Uterus (tissue), 4 donors: ENCODE results near the gene FASTK. TPM values are rescaled to one million over a fixed set of nuclear protein-coding genes. Genes with fewer than 3 reads are reported as not detected.

Experiments
- DNase-seq, 2 donors: peaks; one replicate each; pipeline ENCODE4 v3.0.0-alpha.2; 2019 to 2020
- H3K27ac ChIP-seq, 2 donors: fragments of 200-600 bp; sonication (generic); 1 replicate in 1 of 2; 2 replicates in 1 of 2; pipeline ENCODE4 v1.5.1; 2016 to 2018
- H3K27me3 ChIP-seq, 2 donors: fragments of 200-600 bp; sonication (generic); one replicate each; pipeline ENCODE4 v1.5.1; 2018 to 2019; ENCODE audit warnings: control low read depth in 1 of 2
- H3K36me3 ChIP-seq, 2 donors: fragments of 200-600 bp; sonication (generic); one replicate each; pipeline ENCODE4 v1.5.1; 2019; ENCODE audit warnings: control low read depth in 1 of 2
- H3K4me1 ChIP-seq, 2 donors: fragments of 200-600 bp; sonication (generic); one replicate each; pipeline ENCODE4 v1.5.1; 2018 to 2019; ENCODE audit warnings: control low read depth in 1 of 2
- H3K4me3 ChIP-seq, 2 donors: fragments of 200-600 bp; sonication (generic); 1 replicate in 1 of 2; 2 replicates in 1 of 2; pipeline ENCODE4 v1.5.1; 2018 to 2019; ENCODE audit warnings: mild to moderate bottlenecking in 1 of 2
- H3K9me3 ChIP-seq, 2 donors: fragments of 200-600 bp; sonication (generic); one replicate each; pipeline ENCODE4 v1.5.1; 2019; ENCODE audit warnings: control low read depth in 1 of 2
- CTCF ChIP-seq, 4 experiments: fragments of 200-600 bp in 2 of 4; fragments of 450-650 bp in 2 of 4; sonication (generic) in 2 of 4; IDR thresholded peaks; one replicate each; pipeline ENCODE4 v1.5.1; 2016 to 2019; ENCODE audit warnings: antibody characterized with exemption in 4 of 4, mild to moderate bottlenecking in 2 of 4, moderate library complexity in 1 of 4
- POLR2A ChIP-seq, 2 donors: fragments of 450-650 bp; IDR thresholded peaks; one replicate each; pipeline ENCODE4 v1.6.1; 2016; ENCODE audit warnings: antibody characterized with exemption in 2 of 2, mild to moderate bottlenecking in 1 of 2, moderate library complexity in 1 of 2
- intact Hi-C: fragments of 100-400 bp; cut with DNase I; formaldehyde crosslinking; loops from one replicate; pipeline ENCODE4 v1.15.1; 2023; ENCODE audit warnings: low total_unique reads
- total RNA-seq, 4 donors: library from RNA; depleted of rRNA in 3 of 4; stranded (reverse); fragments of >200 nt in 3 of 4; gene quantifications; one replicate each; pipeline versions ENCODE4 v1.1.0 to v1.2.4, GENCODE V29; 2014 to 2023
- donor health status: DM: yes; HTN: yes; CAD: no.

The FASTK gene
- total RNA-seq, 4 donors from 2014 or later: 37.1 to 84.9 (median 52.4) TPM

- H3K4me3 ChIP-seq: no peak overlapping the region
- DNase-seq: no peak
- H3K9me3 ChIP-seq: no peaks in the 10 kb centered on the region
- no peak overlapping the region for H3K27ac ChIP-seq
- intact Hi-C loops: no loop called here
- TF ChIP-seq CTCF (IDR thresholded peaks at IDR 0.05): no peak
- TF ChIP-seq POLR2A (IDR thresholded peaks at IDR 0.05): no peak
- H3K4me1 ChIP-seq: peaks cover 0 to 10% of the 10 kb centered on the region in 2 donors
- H3K36me3 ChIP-seq: no peaks in the 10 kb centered on the region
- no peaks in the 10 kb centered on the region for H3K27me3 ChIP-seq
These were observed 47.5 kb upstream of the FASTK start for GRCh38 chr7:151128144-151128543.

- peaks cover 0 to 10% of the 10 kb centered on the region in 2 donors for H3K4me1 ChIP-seq
- H3K36me3 ChIP-seq: no peaks in the 10 kb centered on the region
- H3K27ac ChIP-seq: no peak overlapping the region
- H3K9me3 ChIP-seq: no peaks in the 10 kb centered on the region
- TF ChIP-seq CTCF (IDR thresholded peaks at IDR 0.05) (no peak), POLR2A (IDR thresholded peaks at IDR 0.05) (no peak)
- no peak for DNase-seq
- intact Hi-C loops: no loop called here
- no peaks in the 10 kb centered on the region for H3K27me3 ChIP-seq
- no peak overlapping the region for H3K4me3 ChIP-seq
These were observed 46.0 kb upstream of the FASTK start for GRCh38 chr7:151126491-151127137.

GRCh38 chr7:151125846-151126481 is 45.4 kb upstream of the FASTK start:
- no peaks in the 10 kb centered on the region for H3K36me3 ChIP-seq
- peak overlapping the region; percentile 10 to 24 for H3K4me3 ChIP-seq

GRCh38 chr7:151125470-151125845 is 44.8 kb upstream of the FASTK start:
- intact Hi-C loops: no loop called here
- Histone ChIP-seq H3K9me3 (no peaks in the 10 kb centered on the region), H3K4me3 (peak overlapping the region; percentile 10 to 24), H3K36me3 (no peaks in the 10 kb centered on the region), H3K27ac (no peak overlapping the region), H3K27me3 (no peaks in the 10 kb centered on the region), H3K4me1 (peaks cover 0 to 10% of the 10 kb centered on the region in 2 donors)
- DNase-seq: no peak
- TF ChIP-seq CTCF (IDR thresholded peaks at IDR 0.05) (no peak), POLR2A (IDR thresholded peaks at IDR 0.05) (no peak)

More at GRCh38 chr7:151125846-151126481, 45.4 kb upstream of the FASTK start:
- DNase-seq: no peak
- no peak for TF ChIP-seq POLR2A (IDR thresholded peaks at IDR 0.05)
- no peak for TF ChIP-seq CTCF (IDR thresholded peaks at IDR 0.05)
- H3K27me3 ChIP-seq: no peaks in the 10 kb centered on the region
- no peak overlapping the region for H3K27ac ChIP-seq
- intact Hi-C loops: no loop called here
- peaks cover 0 to 10% of the 10 kb centered on the region in 2 donors for H3K4me1 ChIP-seq
- no peaks in the 10 kb centered on the region for H3K9me3 ChIP-seq

- no peak for DNase-seq
- H3K4me3 ChIP-seq: no peak overlapping the region
- no peak overlapping the region for H3K27ac ChIP-seq
- H3K9me3 ChIP-seq: no peaks in the 10 kb centered on the region
- no peaks in the 10 kb centered on the region for H3K36me3 ChIP-seq
- intact Hi-C loops: no loop called here
- H3K27me3 ChIP-seq: no peaks in the 10 kb centered on the region
- peaks cover 0 to 10% of the 10 kb centered on the region in 2 donors for H3K4me1 ChIP-seq
- no peak for TF ChIP-seq POLR2A (IDR thresholded peaks at IDR 0.05)
- no peak for TF ChIP-seq CTCF (IDR thresholded peaks at IDR 0.05)
These were observed 44.3 kb upstream of the FASTK start for GRCh38 chr7:151124899-151125399.
